Left ventricle myocardium inferior (tissue), 1 donor: Measurements from ENCODE around the gene PPM1E. TPM values are rescaled to one million over a fixed set of nuclear protein-coding genes. Genes with fewer than 3 reads are reported as not detected.

Experiments used
- DNase-seq: peaks from one replicate; pipeline ENCODE4 v3.0.0-alpha.2; 2020
- H3K27ac ChIP-seq: fragments of 200-600 bp; replicated peaks from 2 replicates; pipeline ENCODE4 v1.8.0; 2021
- H3K27me3 ChIP-seq: fragments of 200-600 bp; 2 replicates; pipeline ENCODE4 v1.8.0; 2021; ENCODE audit warnings: low read depth
- H3K36me3 ChIP-seq: fragments of 200-600 bp; 2 replicates; pipeline ENCODE4 v1.8.0; 2021
- H3K4me1 ChIP-seq: fragments of 200-600 bp; 2 replicates; pipeline ENCODE4 v1.8.0; 2021
- H3K4me3 ChIP-seq: fragments of 200-600 bp; 2 replicates; pipeline ENCODE4 v1.8.0; 2021; ENCODE audit warnings: mild to moderate bottlenecking, moderate library complexity
- H3K9me3 ChIP-seq: fragments of 200-600 bp; replicated peaks from 2 replicates; pipeline ENCODE4 v1.8.0; 2021
- intact Hi-C: fragments of 100-400 bp; cut with micrococcal nuclease; formaldehyde crosslinking; loops from one replicate; pipeline ENCODE4 v1.11.0; 2022
- total RNA-seq: library from RNA; stranded (reverse); fragmentation: NEBNext Ultra II Directional; extraction: Animal tissue kit (Norgen Biotek cat#: 25700); gene quantifications from one replicate; pipeline ENCODE4 v1.2.1, GENCODE V29; 2021
- TF ChIP-seq, protein P1 (sequence below): fragments of 200-600 bp; IDR thresholded peaks from 2 replicates; pipeline ENCODE4 v1.8.0; 2021; ENCODE audit warnings: antibody characterized with exemption, mild to moderate bottlenecking, borderline replicate concordance
- donor health status: DM: no; HTN: yes; CAD: no; lungs with severe emphysema.

The PPM1E gene
- total RNA-seq, 1 donor from 2014 or later, result 0.80 TPM

- Histone ChIP-seq H3K4me3 (no peak overlapping the region), H3K36me3 (peaks cover 38% of the 10 kb centered on the region), H3K9me3 (no peaks in the 10 kb centered on the region), H3K27me3 (no peaks in the 10 kb centered on the region), H3K27ac (peak overlapping the region; percentile 1), H3K4me1 (peaks cover 18% of the 10 kb centered on the region)
- TF ChIP-seq, protein P1, sequence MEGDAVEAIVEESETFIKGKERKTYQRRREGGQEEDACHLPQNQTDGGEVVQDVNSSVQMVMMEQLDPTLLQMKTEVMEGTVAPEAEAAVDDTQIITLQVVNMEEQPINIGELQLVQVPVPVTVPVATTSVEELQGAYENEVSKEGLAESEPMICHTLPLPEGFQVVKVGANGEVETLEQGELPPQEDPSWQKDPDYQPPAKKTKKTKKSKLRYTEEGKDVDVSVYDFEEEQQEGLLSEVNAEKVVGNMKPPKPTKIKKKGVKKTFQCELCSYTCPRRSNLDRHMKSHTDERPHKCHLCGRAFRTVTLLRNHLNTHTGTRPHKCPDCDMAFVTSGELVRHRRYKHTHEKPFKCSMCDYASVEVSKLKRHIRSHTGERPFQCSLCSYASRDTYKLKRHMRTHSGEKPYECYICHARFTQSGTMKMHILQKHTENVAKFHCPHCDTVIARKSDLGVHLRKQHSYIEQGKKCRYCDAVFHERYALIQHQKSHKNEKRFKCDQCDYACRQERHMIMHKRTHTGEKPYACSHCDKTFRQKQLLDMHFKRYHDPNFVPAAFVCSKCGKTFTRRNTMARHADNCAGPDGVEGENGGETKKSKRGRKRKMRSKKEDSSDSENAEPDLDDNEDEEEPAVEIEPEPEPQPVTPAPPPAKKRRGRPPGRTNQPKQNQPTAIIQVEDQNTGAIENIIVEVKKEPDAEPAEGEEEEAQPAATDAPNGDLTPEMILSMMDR, result no peak
- intact Hi-C loops, result no loop called here
- DNase-seq, result no peak
Measured at GRCh38 chr17:58996968-58997367, 241.3 kb downstream of the PPM1E start.

DNA sequence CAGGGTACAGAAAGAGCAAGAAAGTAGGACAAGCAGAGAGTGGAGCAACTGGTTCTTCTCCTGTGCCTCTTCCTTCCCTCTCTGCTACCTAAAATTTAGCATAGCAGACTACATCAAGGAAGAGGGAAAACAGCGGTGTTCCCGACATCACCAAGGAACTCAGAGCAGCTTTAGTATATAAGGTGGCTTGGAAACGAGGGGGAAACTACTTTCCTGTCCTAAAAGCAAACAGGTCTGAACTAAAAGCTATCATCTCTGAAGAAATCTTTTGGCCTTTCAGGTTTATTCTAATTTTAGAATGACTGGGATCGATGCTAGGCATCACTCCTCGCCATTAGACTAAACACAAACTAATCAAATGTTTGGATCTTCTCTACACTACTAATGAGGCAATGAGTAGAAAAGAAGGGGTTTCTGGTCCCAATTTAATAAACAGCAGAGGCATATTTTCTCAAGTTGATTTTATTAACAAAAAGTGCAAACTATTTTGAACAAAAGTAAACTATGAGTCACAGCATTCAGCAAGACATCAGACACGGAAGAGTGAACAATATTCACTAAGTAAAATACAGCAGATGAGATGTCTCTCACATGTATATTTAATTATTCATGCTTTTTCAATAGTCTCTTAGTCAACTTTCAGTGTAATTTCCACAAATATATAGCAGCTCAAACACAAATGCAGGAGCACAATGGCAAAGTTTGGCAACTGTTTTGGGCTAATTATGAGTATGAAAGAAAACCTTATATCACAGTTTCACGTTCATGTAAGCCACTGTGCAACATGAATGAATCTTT, 242.3 kb downstream of the PPM1E start:
- no peak for DNase-seq
- TF ChIP-seq, protein P1, result no peak
- no peaks in the 10 kb centered on the region for H3K27me3 ChIP-seq
- peak overlapping the region; percentile 1 for H3K27ac ChIP-seq
- H3K4me3 ChIP-seq, result no peak overlapping the region
- H3K4me1 ChIP-seq, result peaks cover 10% of the 10 kb centered on the region
- no peaks in the 10 kb centered on the region for H3K9me3 ChIP-seq
- intact Hi-C loops, result no loop called here
- H3K36me3 ChIP-seq, result peaks cover 38% of the 10 kb centered on the region

DNA sequence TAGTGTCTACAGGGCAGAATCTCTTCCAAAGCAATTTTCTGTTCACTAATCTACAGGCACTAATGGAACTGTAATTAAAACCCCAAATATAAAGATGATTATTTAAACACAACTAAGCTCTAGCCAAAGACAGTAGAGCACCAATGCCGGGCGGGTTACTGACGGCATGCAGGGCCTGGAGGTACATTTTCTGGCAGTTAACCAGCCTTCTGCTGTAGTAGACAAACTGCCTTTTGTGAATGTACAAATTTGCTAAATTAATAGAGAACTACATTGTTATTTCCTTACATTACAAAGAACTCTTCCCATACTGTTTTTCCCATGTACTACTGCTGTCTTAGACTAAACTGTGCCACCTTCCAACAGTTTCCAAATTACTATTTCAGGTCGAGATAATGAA, 243.2 kb downstream of the PPM1E start:
- Histone ChIP-seq H3K36me3 (peaks cover 38% of the 10 kb centered on the region), H3K4me3 (no peak overlapping the region), H3K4me1 (peaks cover 10% of the 10 kb centered on the region), H3K9me3 (no peaks in the 10 kb centered on the region), H3K27me3 (no peaks in the 10 kb centered on the region), H3K27ac (no peak overlapping the region)
- TF ChIP-seq, protein P1, result no peak
- DNase-seq, result no peak
- intact Hi-C loops, result no loop called here

DNA sequence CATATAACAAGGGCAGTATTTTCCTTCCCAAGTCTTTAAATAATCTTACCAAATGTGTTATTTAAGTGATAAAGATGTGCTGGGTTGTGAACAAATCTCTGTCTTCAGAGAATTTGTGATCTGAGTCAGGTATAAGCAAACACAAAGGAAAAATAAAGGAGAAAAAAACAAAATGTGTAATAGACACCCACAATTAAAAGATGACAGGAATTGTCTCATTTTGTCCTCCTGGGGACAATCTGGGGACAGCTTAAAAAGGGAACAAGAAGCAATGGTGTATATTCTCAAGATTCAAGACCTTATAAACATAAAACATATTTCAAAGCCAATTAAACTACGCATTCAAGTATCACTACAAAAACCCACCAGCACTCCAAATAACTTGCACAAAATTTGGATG, 243.8 kb downstream of the PPM1E start:
- Histone ChIP-seq H3K36me3 (peaks cover 38% of the 10 kb centered on the region), H3K4me1 (peaks cover 10% of the 10 kb centered on the region), H3K27me3 (no peaks in the 10 kb centered on the region), H3K27ac (no peak overlapping the region), H3K9me3 (no peaks in the 10 kb centered on the region), H3K4me3 (no peak overlapping the region)
- DNase-seq, result no peak
- intact Hi-C loops, result no loop called here
- TF ChIP-seq, protein P1, result no peak

- peaks cover 38% of the 10 kb centered on the region for H3K36me3 ChIP-seq
- no peak overlapping the region for H3K4me3 ChIP-seq
- H3K4me1 ChIP-seq, result peaks cover 8% of the 10 kb centered on the region
- intact Hi-C loops, result no loop called here
- no peak for DNase-seq
- no peaks in the 10 kb centered on the region for H3K27me3 ChIP-seq
- H3K9me3 ChIP-seq, result no peaks in the 10 kb centered on the region
- TF ChIP-seq, protein P1, result no peak
- no peak overlapping the region for H3K27ac ChIP-seq
Measured at GRCh38 chr17:59000022-59000421, 244.4 kb downstream of the PPM1E start.
